HG03064 (cell line): ENCODE data around the gene RNF126.
"Not testable (repeated sequence)": the region's sequence is repeated elsewhere in the genome, so short reads cannot be mapped to it uniquely, and the experiment has no call there.

Source experiments
- ATAC-seq: cut with Tn5 transposase; IDR thresholded peaks from one replicate; pipeline ENCODE4 v1.9.1; 2021; ENCODE audit warnings: low read depth; ENCODE audit not compliant: unreplicated experiment

The RNF126 gene

GRCh38 chr19:616062-616700, 46.8 kb downstream of the RNF126 start:
- ATAC-seq: no peak

GRCh38 chr19:615619-616018, 47.4 kb downstream of the RNF126 start:
- no peak for ATAC-seq

GRCh38 chr19:613732-614567, 49.1 kb downstream of the RNF126 start:
- ATAC-seq: no peak

GRCh38 chr19:612941-613340, 50.1 kb downstream of the RNF126 start:
- no peak for ATAC-seq

- no peak for ATAC-seq
These were observed 51.5 kb downstream of the RNF126 start for GRCh38 chr19:611481-611868.

- no peak for ATAC-seq
These were observed 52.1 kb downstream of the RNF126 start for GRCh38 chr19:610801-611480.

- ATAC-seq: no peak
These were observed 52.8 kb downstream of the RNF126 start for GRCh38 chr19:610071-610800.

GRCh38 chr19:609004-609346, 54.0 kb downstream of the RNF126 start:
- no peak for ATAC-seq

- no peak for ATAC-seq
These were observed 54.6 kb downstream of the RNF126 start for GRCh38 chr19:608155-609003.

- no peak for ATAC-seq
These were observed 55.5 kb downstream of the RNF126 start for GRCh38 chr19:607301-608154.

- not testable (repeated sequence) for ATAC-seq
These were observed 57.7 kb downstream of the RNF126 start for GRCh38 chr19:605061-605971.

- no peak for ATAC-seq
These were observed 58.7 kb downstream of the RNF126 start for GRCh38 chr19:604355-604754.

- not testable (repeated sequence) for ATAC-seq
These were observed 59.2 kb downstream of the RNF126 start for GRCh38 chr19:603779-604178.

GRCh38 chr19:603302-603639, 59.7 kb downstream of the RNF126 start:
- ATAC-seq: not testable (repeated sequence)

GRCh38 chr19:602391-603301, 60.4 kb downstream of the RNF126 start:
- ATAC-seq: no peak

- no peak for ATAC-seq
These were observed 61.2 kb downstream of the RNF126 start for GRCh38 chr19:601790-602189.

- ATAC-seq: no peak
These were observed 61.7 kb downstream of the RNF126 start for GRCh38 chr19:601310-601709.
